Measurements from ENCODE around the gene UTP3.

The UTP3 gene

GRCh38 chr4:70674191-70674590 is 14.1 kb upstream of the UTP3 start:
- H3K79me2 ChIP-seq (ENCODE audit: control insufficient read depth, low read length): peaks cover 67% of the 10 kb centered on the region
- H3K36me3 ChIP-seq (ENCODE audit: control insufficient read depth, low read length): no peaks in the 10 kb centered on the region; the same call in 1 of the 2 replicates
- TF ChIP-seq, protein P1, sequence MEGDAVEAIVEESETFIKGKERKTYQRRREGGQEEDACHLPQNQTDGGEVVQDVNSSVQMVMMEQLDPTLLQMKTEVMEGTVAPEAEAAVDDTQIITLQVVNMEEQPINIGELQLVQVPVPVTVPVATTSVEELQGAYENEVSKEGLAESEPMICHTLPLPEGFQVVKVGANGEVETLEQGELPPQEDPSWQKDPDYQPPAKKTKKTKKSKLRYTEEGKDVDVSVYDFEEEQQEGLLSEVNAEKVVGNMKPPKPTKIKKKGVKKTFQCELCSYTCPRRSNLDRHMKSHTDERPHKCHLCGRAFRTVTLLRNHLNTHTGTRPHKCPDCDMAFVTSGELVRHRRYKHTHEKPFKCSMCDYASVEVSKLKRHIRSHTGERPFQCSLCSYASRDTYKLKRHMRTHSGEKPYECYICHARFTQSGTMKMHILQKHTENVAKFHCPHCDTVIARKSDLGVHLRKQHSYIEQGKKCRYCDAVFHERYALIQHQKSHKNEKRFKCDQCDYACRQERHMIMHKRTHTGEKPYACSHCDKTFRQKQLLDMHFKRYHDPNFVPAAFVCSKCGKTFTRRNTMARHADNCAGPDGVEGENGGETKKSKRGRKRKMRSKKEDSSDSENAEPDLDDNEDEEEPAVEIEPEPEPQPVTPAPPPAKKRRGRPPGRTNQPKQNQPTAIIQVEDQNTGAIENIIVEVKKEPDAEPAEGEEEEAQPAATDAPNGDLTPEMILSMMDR (IDR thresholded peaks at IDR 0.05; ENCODE audit: low read depth, low read length, poor library complexity, severe bottlenecking): no peak
- TF ChIP-seq EZH2phosphoT487 (IDR thresholded peaks at IDR 0.05; ENCODE audit: borderline replicate concordance, low read length): no peak
- no peaks in the 10 kb centered on the region for H3K27me3 ChIP-seq (ENCODE audit: control insufficient read depth, low read length)
- peaks cover 57% of the 10 kb centered on the region for H3F3A ChIP-seq (ENCODE audit: control insufficient read depth, insufficient read depth)
- no peaks in the 10 kb centered on the region for H4K20me1 ChIP-seq (ENCODE audit: control insufficient read depth, insufficient read depth, low read depth, low read length)
- no peaks in the 10 kb centered on the region for H3K9me2 ChIP-seq (replicated peaks; ENCODE audit: control insufficient read depth, low read length)
- H3K9me3 ChIP-seq (ENCODE audit: control insufficient read depth, insufficient read depth, low read length): no peaks in the 10 kb centered on the region
- H3K4me3 ChIP-seq (ENCODE audit: low read length): peak overlapping the region; percentile 63
- peak overlapping the region; percentile 93 for H3K4me2 ChIP-seq (ENCODE audit: low read length)
- peak overlapping the region; percentile 99 for H3K27ac ChIP-seq (ENCODE audit: low read depth, low read length)
- H3K4me1 ChIP-seq (ENCODE audit: control insufficient read depth, low read length): peaks cover 96% of the 10 kb centered on the region

DNA sequence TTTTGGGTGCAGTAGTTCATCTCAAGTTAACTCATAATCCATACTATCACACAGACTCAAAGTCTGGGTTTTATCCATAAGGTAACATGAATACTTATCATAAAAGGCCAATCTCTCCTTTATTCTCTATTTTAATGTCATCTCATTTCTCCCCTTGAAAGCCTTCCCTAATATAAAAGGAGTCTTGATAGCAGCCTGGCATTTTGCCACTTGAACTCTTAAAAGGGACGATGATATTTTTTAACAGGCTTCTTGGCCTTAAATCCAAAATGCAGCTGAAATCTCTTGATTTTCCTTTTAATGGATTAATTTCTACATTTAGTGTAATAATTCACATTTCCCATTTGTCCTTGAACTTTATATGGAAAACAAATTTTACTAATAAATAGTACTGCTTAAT is 13.6 kb upstream of the UTP3 start:
- peaks cover 96% of the 10 kb centered on the region for H3K4me1 ChIP-seq (ENCODE audit: control insufficient read depth, low read length)
- TF ChIP-seq, protein P1 (IDR thresholded peaks at IDR 0.05; ENCODE audit: low read depth, low read length, poor library complexity, severe bottlenecking): no peak
- no peak for TF ChIP-seq EZH2phosphoT487 (IDR thresholded peaks at IDR 0.05; ENCODE audit: borderline replicate concordance, low read length)
- peak overlapping the region; percentile 63 for H3K4me3 ChIP-seq (ENCODE audit: low read length)
- H3K79me2 ChIP-seq (ENCODE audit: control insufficient read depth, low read length): peaks cover 65% of the 10 kb centered on the region
- peaks cover 58% of the 10 kb centered on the region for H3F3A ChIP-seq (ENCODE audit: control insufficient read depth, insufficient read depth)
- no peaks in the 10 kb centered on the region for H3K27me3 ChIP-seq (ENCODE audit: control insufficient read depth, low read length)
- peak overlapping the region; percentile 93 for H3K4me2 ChIP-seq (ENCODE audit: low read length)
- H3K27ac ChIP-seq (ENCODE audit: low read depth, low read length): peak overlapping the region; percentile 99
- H3K9me2 ChIP-seq (replicated peaks; ENCODE audit: control insufficient read depth, low read length): no peaks in the 10 kb centered on the region
- H3K9me3 ChIP-seq (ENCODE audit: control insufficient read depth, insufficient read depth, low read length): no peaks in the 10 kb centered on the region
- no peaks in the 10 kb centered on the region; the same call in 1 of the 2 replicates for H3K36me3 ChIP-seq (ENCODE audit: control insufficient read depth, low read length)
- no peaks in the 10 kb centered on the region for H4K20me1 ChIP-seq (ENCODE audit: control insufficient read depth, insufficient read depth, low read depth, low read length)

GRCh38 chr4:70676554-70677090 is 11.7 kb upstream of the UTP3 start:
- Histone ChIP-seq H3K4me1 (ENCODE audit: control insufficient read depth, low read length) (peaks cover 96% of the 10 kb centered on the region), H3K79me2 (ENCODE audit: control insufficient read depth, low read length) (peaks cover 50% of the 10 kb centered on the region)

More at GRCh38 chr4:70676554-70677090, 11.7 kb upstream of the UTP3 start:
- Histone ChIP-seq H3K27me3 (ENCODE audit: control insufficient read depth, low read length) (no peaks in the 10 kb centered on the region), H3K4me2 (ENCODE audit: low read length) (peak overlapping the region; percentile 93), H3K36me3 (ENCODE audit: control insufficient read depth, low read length) (no peaks in the 10 kb centered on the region; the same call in 1 of the 2 replicates), H3F3A (ENCODE audit: control insufficient read depth, insufficient read depth) (peaks cover 58% of the 10 kb centered on the region), H3K9me2 (replicated peaks; ENCODE audit: control insufficient read depth, low read length) (no peaks in the 10 kb centered on the region), H3K27ac (ENCODE audit: low read depth, low read length) (peak overlapping the region; percentile 99), H3K4me3 (ENCODE audit: low read length) (peak overlapping the region; percentile 63), H4K20me1 (ENCODE audit: control insufficient read depth, insufficient read depth, low read depth, low read length) (no peaks in the 10 kb centered on the region), H3K9me3 (ENCODE audit: control insufficient read depth, insufficient read depth, low read length) (no peaks in the 10 kb centered on the region)
- TF ChIP-seq, protein P1 (IDR thresholded peaks at IDR 0.05; ENCODE audit: low read depth, low read length, poor library complexity, severe bottlenecking): no peak
- no peak for TF ChIP-seq EZH2phosphoT487 (IDR thresholded peaks at IDR 0.05; ENCODE audit: borderline replicate concordance, low read length)
